Measurements from ENCODE around the gene CES3.

The CES3 gene

GRCh38 chr16:67013823-67014633, 53.0 kb downstream of the CES3 start:
- in situ Hi-C loops (cut with MboI; ENCODE audit: low sequenced_read_pairs, unreplicated experiment), result no loop called here
- DNase-seq (ENCODE audit: low spot score), result peak; percentile 78
- TF ChIP-seq CTCF (IDR thresholded peaks at IDR 0.05; ENCODE audit: borderline replicate concordance, control extremely low read depth, extremely low read depth, insufficient read depth, missing control alignments), result peak; percentile 25

GRCh38 chr16:67014634-67015312, 53.7 kb downstream of the CES3 start:
- in situ Hi-C loops (cut with MboI; ENCODE audit: low sequenced_read_pairs, unreplicated experiment), result loop anchor here (5.0 kb wide), 1 partner anchor 138 kb away; the partner anchor contains the start of gene B3GNT9
- DNase-seq (ENCODE audit: low spot score), result no peak
- TF ChIP-seq CTCF (IDR thresholded peaks at IDR 0.05; ENCODE audit: borderline replicate concordance, control extremely low read depth, extremely low read depth, insufficient read depth, missing control alignments), result no peak

GRCh38 chr16:67015313-67015731, 54.3 kb downstream of the CES3 start:
- in situ Hi-C loops (cut with MboI; ENCODE audit: low sequenced_read_pairs, unreplicated experiment), result loop anchor here (5.0 kb wide), 1 partner anchor 137 kb away; the partner anchor contains the start of gene B3GNT9
- TF ChIP-seq CTCF (IDR thresholded peaks at IDR 0.05; ENCODE audit: borderline replicate concordance, control extremely low read depth, extremely low read depth, insufficient read depth, missing control alignments), result no peak
- peak; percentile 23 for DNase-seq (ENCODE audit: low spot score)

GRCh38 chr16:67016143-67016542, 55.1 kb downstream of the CES3 start:
- no peak for TF ChIP-seq CTCF (IDR thresholded peaks at IDR 0.05; ENCODE audit: borderline replicate concordance, control extremely low read depth, extremely low read depth, insufficient read depth, missing control alignments)
- DNase-seq (ENCODE audit: low spot score), result peak; percentile 10
- in situ Hi-C loops (cut with MboI; ENCODE audit: low sequenced_read_pairs, unreplicated experiment), result loop anchor here (5.0 kb wide), 1 partner anchor 136 kb away; the partner anchor contains the start of gene B3GNT9

- in situ Hi-C loops (cut with MboI; ENCODE audit: low sequenced_read_pairs, unreplicated experiment), result loop anchor here (5.0 kb wide), 1 partner anchor 135 kb away; the partner anchor contains the start of gene B3GNT9
- no peak for TF ChIP-seq CTCF (IDR thresholded peaks at IDR 0.05; ENCODE audit: borderline replicate concordance, control extremely low read depth, extremely low read depth, insufficient read depth, missing control alignments)
- DNase-seq (ENCODE audit: low spot score), result no peak
These were observed 55.8 kb downstream of the CES3 start for GRCh38 chr16:67016681-67017420.

GRCh38 chr16:67017421-67017750, 56.3 kb downstream of the CES3 start:
- TF ChIP-seq CTCF (IDR thresholded peaks at IDR 0.05; ENCODE audit: borderline replicate concordance, control extremely low read depth, extremely low read depth, insufficient read depth, missing control alignments), result no peak

More at GRCh38 chr16:67017421-67017750, 56.3 kb downstream of the CES3 start:
- no peak for DNase-seq (ENCODE audit: low spot score)
- in situ Hi-C loops (cut with MboI; ENCODE audit: low sequenced_read_pairs, unreplicated experiment), result loop anchor here (5.0 kb wide), 1 partner anchor 135 kb away; the partner anchor contains the start of gene B3GNT9
